GM12873 (cell line): ENCODE results near the gene MRPL55.

Experiments
- CTCF ChIP-seq: IDR thresholded peaks from 2 replicates; pipeline ENCODE4 v1.5.1; 2012; ENCODE audit warnings: low read depth, mild to moderate bottlenecking, moderate library complexity, low read length, control low read depth; ENCODE audit not compliant: insufficient read depth; ENCODE audit errors: missing control alignments

The MRPL55 gene

DNA sequence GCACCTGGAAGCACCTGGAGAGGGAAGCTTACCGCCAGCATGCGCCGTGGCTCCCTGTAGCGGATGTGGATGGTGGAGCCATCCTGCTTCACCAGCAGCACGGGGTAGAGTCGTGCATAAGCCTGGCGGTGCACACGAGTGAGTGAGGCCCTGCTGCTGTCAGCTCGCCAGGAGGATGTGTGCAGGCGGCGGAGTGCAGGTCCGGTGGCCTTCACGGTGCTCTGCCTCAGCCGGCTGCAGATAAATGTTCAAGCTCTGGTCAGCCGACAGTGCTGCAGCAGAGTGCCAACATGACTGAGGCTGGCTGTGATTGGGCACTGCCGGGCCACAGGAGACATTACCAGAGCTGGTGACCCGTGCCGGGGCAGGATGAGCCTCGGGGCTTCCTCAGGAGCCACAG, 1.5 kb downstream of the MRPL55 start:
- no peak for TF ChIP-seq CTCF

GRCh38 chr1:228106800-228107054, 2.4 kb downstream of the MRPL55 start:
- TF ChIP-seq CTCF: no peak

DNA sequence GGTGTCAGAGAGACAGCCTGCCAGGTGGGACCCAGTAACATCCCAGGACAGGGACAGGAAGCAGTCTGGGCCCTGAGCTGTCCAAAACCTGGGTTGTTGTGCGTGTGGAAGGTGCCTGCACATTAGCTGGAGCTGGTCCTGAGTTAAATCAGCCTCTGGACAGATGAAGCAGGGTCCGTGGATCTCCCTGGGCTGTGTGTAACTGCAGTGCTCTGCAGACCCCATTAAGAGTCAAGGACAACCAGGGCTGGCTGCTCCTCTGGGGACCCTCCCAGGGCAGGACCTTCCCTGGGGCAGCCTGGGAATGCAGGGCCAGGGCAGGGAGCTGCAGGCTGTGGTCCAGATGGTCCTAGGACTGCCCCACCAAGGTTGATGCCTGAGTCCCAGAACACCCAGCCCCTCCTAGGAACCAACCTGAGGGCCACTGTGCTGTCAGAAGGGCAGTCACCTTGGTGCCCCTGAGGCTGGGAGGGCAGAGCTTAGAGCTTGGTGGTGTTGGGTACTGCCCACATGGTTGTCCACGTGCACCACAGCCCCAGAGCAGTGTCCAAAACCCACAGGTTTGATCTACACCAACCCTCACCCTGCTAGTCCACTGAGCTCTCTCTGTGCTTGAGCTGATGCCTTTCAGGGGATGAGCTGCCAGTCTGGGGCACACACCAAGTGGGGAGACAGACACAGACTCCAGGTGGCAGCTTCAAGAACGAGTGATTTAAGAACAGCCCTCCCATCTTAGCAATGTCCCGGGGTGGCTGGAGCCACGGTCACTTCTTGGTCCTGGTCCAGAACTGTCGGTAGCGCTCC, 2.9 kb downstream of the MRPL55 start:
- TF ChIP-seq CTCF: no peak

DNA sequence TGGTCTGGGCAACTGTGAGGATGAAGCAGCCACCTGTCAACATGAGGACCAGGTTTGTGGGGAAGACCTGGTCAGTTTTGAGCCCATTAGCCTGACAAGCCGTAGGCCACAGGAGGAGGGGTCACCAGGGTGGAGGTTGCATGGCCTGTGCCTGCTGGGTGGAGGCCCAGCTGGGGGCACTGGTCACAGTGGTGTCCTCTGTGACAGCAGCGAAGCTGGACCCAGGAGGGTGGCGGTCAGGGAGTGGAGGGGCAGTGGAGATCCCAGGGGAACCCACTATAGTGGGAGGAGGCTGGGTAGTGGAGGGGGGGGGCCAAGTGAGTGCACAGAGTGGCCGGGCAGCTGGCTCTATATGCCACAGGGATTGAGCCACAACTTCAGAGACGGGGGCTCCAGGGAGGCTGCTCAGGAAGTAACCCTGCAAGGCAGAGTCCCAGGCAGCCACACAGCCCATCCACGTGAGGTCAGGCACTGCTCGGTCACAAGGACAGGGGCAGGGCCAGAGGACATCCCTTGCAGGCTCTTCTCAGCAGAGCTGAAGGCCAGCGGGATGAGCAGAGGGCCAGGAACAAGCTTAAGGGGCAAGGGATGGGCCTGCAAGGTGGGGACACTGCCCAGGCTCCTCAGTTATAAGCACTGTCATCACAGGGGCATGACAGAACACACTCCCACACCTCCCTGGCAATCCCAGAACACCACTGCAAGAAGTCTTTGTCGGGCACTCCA, 3.7 kb downstream of the MRPL55 start:
- no peak for TF ChIP-seq CTCF

DNA sequence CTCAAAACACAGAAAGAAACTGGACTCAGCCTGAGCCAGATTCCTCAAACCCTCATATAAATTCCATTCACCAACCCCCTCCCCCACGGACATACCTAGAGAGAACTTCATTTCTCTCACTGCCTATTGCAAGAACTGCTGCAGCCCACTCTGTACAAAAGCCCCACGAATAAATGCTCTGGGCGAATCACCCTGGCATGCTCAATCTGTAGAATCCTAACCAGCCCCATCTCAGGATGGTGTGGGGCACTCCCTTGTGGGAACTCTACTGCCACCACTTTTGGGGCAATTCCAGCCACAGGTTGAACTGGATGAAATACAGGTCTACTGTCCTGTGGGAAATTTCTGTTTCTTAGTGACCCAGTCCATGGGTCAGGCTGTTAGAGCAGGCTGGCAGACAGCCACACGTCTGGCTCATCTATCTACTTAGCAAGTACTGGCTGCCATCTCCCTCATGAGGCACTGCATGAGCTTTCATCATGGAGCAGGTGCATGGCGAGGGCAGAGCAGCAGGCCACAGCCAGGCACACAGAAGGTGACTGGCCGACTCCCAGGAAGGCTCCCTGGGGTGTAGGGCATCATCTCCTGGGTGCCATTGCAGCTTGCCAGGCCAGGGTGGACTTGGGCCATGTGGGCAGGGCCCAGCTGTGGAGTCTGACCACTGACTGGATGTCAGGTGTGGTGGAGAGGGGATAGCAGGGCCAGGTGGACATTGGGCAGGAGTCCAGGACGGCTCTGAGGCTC, 4.4 kb downstream of the MRPL55 start:
- no peak for TF ChIP-seq CTCF

GRCh38 chr1:228102791-228103620, 6.1 kb downstream of the MRPL55 start, which contains the start of gene C1orf35:
C1orf35 (minus strand) TSS chr1:228103325; CDS start chr1:228103227, 98 bp downstream.
- TF ChIP-seq CTCF: no peak
